GM19438 (cell line): ENCODE measurements around the gene ERAL1.
"Not testable (repeated sequence)": the region's sequence is repeated elsewhere in the genome, so short reads cannot be mapped to it uniquely, and the experiment has no call there.

Source experiments
- ATAC-seq: cut with Tn5 transposase; IDR thresholded peaks from one replicate; pipeline ENCODE4 v1.9.1; 2021; ENCODE audit warnings: low read depth; ENCODE audit not compliant: unreplicated experiment

ERAL1 gene

GRCh38 chr17:28878158-28878910, 23.5 kb downstream of the ERAL1 start:
- no peak for ATAC-seq

GRCh38 chr17:28878981-28879380, 24.2 kb downstream of the ERAL1 start:
- no peak for ATAC-seq

- no peak for ATAC-seq
These were observed 25.2 kb downstream of the ERAL1 start for GRCh38 chr17:28879886-28880571.

GRCh38 chr17:28880572-28880945, 25.7 kb downstream of the ERAL1 start:
- ATAC-seq, result no peak

GRCh38 chr17:28881533-28882056, 26.8 kb downstream of the ERAL1 start:
- ATAC-seq, result no peak

DNA sequence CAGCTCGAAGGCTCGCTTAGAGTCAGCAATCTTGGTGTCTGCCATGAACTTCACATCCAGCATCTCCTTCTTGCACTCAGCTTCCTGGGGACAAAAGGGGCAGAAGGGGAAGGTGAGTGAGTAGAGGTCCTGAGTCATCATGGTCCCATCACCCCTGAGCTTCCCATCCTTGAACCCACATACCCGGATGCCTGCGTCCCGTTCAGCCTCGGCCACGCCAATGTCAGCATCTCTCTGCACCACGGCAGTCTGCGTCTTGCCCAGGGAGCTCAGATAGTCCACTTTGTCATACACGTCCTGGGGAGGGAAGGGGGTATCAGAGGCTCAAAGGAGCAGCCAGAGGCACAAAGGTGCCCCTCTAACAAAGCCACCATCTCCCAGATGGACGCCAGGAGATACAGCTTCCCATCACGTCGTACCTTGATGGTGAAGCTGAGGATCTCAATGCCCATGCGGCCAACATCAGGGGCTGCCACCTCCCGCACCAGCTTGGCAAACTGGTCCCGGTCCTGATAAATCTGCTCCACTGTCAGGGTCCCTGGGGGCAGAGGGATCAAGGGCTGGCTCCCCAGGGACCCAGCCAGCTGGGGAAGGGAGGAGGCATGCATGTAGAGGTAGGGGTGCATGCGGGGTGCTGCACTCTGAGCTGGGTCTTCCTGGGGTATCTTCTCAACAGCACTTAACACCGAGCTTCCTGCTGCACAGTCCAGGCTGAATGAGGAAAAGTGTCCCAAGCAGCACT, 27.5 kb downstream of the ERAL1 start:
- no peak for ATAC-seq

DNA sequence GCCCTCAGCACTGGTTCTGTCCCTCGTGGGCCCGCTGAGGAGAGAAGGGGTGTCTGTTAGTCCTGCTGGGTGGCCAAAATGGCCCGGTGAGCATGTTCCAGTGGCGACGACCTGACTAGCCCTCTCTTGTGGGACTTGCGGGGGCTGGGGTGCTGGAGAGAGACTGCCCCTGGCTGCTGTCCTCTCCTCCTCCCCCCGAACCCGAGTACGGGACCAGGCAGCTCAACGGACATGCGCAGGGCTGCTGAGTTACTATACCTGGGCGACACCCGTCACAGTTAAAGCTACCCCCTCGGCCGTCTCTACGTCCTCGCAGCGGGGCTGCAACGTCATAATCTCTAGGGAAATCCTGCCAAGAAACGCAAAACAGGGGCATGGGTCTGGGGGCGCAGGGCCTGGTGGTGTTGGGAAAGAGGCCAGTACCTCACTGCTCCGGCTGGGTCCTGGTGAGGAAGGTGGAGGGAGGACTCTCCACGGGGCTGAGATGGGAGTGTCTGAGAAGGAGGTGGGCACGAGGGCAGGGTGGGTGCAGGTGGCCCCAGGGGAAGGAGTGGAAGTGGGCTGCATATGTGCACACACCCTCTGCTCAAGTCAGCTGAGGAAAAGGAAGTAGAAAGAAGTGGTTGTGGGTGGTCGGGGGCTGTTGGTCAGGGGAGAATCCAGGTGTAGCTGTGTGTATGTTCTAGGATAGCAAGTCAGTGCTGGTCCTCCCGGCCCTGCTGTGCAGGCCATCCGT, 29.3 kb downstream of the ERAL1 start:
- ATAC-seq, result no peak

GRCh38 chr17:28885363-28885762, 30.5 kb downstream of the ERAL1 start:
- ATAC-seq, result no peak

GRCh38 chr17:28885951-28886350, 31.1 kb downstream of the ERAL1 start:
- ATAC-seq, result no peak

DNA sequence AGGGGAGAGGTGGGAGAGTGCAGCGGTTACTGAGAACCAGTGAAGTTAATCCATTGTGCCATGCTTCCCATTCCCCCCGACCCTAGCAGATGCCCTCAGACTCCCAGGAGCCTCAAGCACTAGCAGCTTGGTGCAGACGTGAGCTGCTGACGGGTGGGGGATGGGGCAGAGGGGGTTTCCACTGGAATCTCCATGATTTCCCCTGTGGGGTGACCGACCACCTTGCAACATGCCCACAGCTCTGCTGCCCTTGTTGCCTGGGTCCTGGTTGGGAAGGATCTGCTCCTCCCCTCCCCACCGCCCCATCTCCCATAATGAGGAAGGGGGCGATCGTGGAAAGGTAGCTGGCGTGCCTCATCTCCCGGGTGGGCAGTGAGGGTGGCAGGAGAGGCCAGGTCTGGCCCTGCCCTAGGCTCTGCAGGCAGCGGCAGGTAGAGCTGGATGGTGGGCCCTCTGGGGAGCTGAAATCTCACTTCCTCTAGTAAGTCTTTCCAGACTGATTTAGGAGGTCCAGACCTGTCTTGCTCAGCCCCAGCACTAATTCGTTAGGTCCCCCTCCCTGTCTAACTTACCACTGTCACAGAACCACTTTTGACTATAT, 33.2 kb downstream of the ERAL1 start:
- no peak for ATAC-seq

DNA sequence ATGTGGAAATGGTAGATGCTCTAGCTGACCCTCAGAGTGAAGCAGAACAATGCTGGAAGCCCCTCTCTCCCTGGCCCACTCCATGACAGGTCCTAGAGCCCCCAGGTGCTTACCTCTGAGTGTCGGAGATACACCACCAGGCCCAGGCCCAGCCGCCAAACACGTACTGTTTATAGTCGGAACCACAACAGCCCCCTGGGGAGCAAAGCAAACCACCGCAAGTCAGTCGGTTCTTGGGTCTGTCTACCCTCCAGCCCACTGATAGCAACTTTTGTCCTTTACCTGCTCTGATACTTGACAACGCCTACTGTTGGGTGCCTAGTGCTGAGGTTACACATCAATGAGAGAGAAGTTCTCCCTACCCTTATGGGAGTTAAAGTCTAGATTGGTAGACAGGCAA, 34.0 kb downstream of the ERAL1 start:
- ATAC-seq, result no peak

DNA sequence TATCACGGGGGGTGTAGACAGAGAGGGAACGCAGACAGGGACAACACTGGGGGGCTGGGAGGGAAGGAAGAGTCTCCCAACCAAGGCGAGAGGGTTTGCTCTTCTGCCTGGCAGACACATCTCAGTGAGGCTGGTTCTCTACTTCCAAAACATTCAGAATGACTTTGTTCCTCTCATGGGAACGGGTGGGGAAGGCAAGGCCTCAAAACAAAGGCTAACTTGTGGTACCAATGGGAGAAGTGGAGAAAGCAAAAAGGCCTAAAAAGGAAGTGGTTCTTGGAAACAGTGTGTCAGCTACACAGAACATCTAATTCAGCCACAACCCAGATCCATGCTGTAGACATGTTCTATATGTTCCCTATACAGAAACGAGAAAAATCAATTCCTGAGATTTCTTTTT, 35.2 kb downstream of the ERAL1 start:
- no peak for ATAC-seq

- no peak for ATAC-seq
These were observed 36.4 kb downstream of the ERAL1 start for GRCh38 chr17:28891201-28891600.

DNA sequence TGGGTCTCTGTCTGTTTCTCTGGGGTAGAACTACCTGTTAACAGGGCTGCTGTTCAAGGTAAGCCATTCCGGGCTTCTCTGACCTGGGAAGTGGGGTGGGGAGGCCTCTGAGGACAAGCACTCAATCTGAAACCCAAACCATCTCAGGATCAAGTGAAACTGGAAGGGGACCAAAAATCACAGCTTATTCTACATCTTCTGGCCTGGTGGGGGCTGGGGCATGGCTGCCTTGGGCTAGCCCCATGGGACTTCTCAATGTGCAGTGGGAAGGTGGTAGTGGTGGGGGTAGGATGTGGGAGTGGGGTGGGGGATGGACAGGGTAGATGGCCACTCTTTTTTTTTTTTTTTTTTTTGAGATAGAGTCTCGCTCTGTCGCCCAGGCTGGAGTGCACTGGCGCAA, 37.2 kb downstream of the ERAL1 start:
- no peak for ATAC-seq

DNA sequence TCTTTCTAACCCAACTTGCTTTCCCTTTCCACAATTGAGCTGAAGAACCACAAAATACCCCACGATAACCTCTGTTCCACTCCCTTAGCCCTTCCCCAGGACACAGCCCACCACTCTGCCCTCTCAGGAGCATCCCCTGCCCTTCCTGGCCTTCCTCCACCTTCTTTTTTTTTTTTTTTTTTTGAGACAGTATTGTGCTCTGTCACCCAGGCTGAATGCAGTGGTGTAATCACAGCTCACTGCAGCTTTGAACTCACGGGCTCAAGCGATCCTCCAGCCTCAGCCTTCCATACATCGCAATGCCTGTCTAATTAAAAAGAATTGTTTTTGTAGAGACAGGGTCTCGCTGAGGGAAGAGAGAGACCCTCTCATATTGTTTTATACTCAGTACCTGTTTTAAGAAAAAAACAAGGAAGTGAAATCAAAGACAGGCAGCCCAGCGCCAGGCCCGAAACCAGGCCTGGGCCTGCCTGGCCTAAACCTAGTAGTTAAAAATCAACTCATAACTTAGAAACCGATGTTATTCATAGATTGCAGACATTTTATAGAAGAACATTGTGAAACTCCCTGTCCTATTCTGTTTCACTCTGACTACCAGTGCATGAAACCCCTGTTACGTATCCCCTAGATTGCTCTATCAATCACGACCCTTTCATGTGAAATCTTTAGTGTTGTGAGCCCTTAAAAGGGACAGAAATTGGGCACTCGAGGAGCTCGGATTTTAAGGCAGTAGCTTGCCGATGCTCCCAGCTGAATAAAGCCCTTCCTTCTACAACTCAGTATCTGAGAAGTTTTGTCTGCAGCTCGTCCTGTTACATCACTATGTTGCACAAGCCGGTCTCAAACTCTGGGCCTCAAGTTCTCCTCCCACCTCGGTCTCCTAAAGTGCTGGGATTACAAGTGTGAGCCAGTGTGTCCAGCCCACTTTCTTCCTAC, 38.7 kb downstream of the ERAL1 start:
- ATAC-seq, result not testable (repeated sequence)

DNA sequence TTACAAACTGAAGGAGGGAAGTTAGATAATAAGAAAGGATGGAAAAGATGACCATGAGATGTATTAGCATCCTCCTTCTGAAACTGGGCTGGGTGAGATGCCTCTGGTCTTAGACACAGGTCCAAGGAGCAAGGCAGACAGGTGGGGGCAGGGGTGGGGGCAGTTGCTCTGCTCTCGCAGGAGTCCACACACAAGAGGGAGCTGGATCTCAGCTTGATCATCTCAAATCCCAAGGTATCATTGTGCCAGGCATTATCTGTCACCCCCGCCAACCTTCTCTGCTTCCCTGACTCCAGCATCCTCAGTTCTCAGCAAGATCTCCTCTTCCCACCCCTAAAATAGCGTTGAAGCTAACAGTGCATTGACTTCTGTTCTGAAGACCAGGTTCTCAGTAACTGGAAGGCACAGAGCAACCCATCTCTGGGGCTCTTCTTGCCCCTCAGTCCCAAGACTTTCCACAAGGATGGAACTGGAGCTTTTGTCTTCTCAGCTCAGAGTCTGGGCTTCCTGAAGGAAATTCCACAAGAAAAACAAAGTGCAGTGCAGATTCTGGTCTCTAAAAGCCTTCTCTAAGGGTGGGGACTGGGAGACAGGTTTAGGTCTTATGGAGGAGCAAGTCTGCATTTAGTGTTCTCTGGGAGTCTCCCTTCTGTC, 41.1 kb downstream of the ERAL1 start:
- no peak for ATAC-seq

GRCh38 chr17:28896491-28896883, 41.7 kb downstream of the ERAL1 start:
- ATAC-seq, result no peak

DNA sequence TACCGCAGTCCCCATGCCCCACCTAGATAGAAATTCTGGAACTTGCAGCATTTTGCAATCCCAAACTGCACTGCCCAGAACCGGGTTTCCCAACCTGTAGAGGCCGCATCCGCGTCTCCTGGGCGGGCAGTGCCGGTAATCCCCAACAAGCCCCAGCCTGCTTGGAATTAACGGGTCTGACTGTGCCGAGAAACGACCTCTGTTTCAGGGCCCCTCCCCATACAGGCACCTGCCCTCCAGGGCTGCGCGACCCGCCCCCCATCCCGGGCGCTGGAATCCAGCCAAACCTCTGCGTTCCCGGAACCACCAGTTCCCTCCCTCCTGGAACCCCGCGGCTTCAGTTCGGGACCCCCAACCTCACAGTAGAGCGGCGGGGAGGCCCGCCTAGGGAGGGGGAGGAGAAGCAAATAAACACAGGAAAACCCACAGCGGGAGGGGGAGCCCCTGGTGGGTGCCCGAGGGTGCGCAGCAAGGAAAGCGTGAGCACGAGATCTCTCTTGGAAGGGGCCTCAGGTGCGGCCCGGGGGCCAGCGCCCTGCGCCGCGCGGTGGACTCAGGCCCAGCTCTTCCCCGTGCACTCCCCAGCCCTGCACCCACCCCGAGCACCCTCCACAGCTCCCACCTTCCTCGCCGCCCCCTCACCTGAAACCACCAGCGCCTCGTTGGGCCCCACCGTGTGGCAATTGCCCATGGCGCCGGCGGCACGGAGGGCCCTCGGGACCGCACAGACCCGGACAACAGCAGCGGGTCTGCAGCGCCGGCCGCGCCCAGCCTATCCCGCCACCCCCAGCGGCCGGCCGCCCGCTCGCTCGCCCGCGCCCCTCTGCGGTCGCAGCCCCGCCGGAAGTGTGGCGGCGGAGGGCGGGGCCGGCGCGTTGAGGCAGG, 42.3 kb downstream of the ERAL1 start, which contains the start of gene FLOT2:
Gene FLOT2 (minus strand): TSS at position 850 of the 885 bp plus-strand sequence. CDS start 159 bp downstream, at position 691.
- no peak for ATAC-seq
